Stomach (tissue), 4 donors: Measurements from ENCODE around the gene RHOH.

Source experiments
- EP300 ChIP-seq: sonication (generic); formaldehyde crosslinking; IDR thresholded peaks from one replicate; pipeline ENCODE4 v1.6.1; 2017; ENCODE audit warnings: antibody characterized with exemption
- POLR2A ChIP-seq, 4 donors: fragments of 450-650 bp; IDR thresholded peaks; one replicate each; pipeline ENCODE4 v1.6.1; 2016; ENCODE audit warnings: antibody characterized with exemption in 4 of 4, control low read depth in 2 of 4, mild to moderate bottlenecking in 1 of 4, moderate library complexity in 1 of 4
- TF ChIP-seq, protein P1 (sequence below), 7 experiments: fragments of 450-650 bp in 4 of 7; fragments of 200-600 bp in 3 of 7; sonication (generic) in 3 of 7; IDR thresholded peaks; one replicate each; pipeline ENCODE4 v1.5.1; 2016 to 2019; ENCODE audit warnings: antibody characterized with exemption in 7 of 7, control low read depth in 2 of 7, mild to moderate bottlenecking in 1 of 7

DNA sequence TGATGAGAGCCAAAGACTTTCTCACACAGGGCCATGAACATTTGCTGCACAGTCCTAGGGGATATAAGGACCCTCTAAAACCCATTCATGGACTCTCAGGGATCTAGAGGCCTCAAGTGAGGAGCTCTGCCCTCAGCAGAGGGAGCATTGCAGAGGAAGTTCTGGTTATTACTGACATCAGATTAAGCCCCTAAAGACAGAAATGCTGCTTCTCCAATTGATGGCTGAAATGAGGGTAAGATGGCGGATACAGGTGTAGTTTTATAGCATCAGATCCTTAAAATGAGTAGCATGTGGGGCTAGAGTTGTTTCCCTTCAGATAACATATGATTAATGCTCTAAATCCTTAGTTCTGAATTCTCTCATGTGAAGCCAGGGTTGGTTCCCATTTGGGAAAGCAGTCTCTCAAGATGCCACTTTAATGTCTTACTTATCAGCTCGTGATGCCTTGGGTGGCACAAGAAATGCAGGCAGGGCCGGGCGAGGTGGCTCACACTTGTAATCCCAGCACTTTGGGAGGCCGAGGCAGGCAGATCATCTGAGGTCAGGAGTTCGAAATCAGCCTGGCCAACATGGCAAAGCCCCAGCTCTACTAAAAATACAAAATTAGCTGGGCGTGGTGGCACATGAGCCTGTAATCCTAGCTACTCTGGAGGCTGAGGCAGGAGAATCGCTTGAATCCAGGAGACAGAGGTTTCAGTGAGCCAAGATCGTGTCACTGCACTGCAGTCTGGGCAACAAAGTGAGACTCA lies 7.9 kb downstream of the RHOH start:
- TF ChIP-seq, protein P1, sequence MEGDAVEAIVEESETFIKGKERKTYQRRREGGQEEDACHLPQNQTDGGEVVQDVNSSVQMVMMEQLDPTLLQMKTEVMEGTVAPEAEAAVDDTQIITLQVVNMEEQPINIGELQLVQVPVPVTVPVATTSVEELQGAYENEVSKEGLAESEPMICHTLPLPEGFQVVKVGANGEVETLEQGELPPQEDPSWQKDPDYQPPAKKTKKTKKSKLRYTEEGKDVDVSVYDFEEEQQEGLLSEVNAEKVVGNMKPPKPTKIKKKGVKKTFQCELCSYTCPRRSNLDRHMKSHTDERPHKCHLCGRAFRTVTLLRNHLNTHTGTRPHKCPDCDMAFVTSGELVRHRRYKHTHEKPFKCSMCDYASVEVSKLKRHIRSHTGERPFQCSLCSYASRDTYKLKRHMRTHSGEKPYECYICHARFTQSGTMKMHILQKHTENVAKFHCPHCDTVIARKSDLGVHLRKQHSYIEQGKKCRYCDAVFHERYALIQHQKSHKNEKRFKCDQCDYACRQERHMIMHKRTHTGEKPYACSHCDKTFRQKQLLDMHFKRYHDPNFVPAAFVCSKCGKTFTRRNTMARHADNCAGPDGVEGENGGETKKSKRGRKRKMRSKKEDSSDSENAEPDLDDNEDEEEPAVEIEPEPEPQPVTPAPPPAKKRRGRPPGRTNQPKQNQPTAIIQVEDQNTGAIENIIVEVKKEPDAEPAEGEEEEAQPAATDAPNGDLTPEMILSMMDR (IDR thresholded peaks at IDR 0.05), result no peak
- no peak for TF ChIP-seq POLR2A (IDR thresholded peaks at IDR 0.05)
- no peak for TF ChIP-seq EP300
